HepG2 (cell line): ENCODE measurements around the gene SRSF1. TPM values are rescaled to one million over a fixed set of nuclear protein-coding genes. Genes with fewer than 3 reads are reported as not detected.

ENCODE experiments used
- ATM ChIP-seq: fragments of 450-650 bp; IDR thresholded peaks from 2 replicates; pipeline ENCODE4 v1.7.1; 2017; ENCODE audit warnings: mild to moderate bottlenecking, borderline replicate concordance
- CCAR2 ChIP-seq: fragments of 200-400 bp; formaldehyde crosslinking; optimal IDR thresholded peaks from 2 replicates; pipeline ENCODE3; 2018; ENCODE audit warnings: low read depth, mild to moderate bottlenecking, low read length, moderate library complexity
- FOSL2 ChIP-seq: sonication (generic); formaldehyde crosslinking; IDR thresholded peaks from 2 replicates; pipeline ENCODE4 v1.4.0; 2020; ENCODE audit warnings: missing genetic modification reagents
- JARID2 ChIP-seq: sonication (generic); formaldehyde crosslinking; IDR thresholded peaks from 2 replicates; pipeline ENCODE4 v1.8.1; 2023; ENCODE audit warnings: missing genetic modification reagents, inconsistent platforms; ENCODE audit not compliant: insufficient replicate concordance
- KDM1A ChIP-seq: IDR thresholded peaks from 2 replicates; pipeline ENCODE4 v1.6.1; 2016; ENCODE audit warnings: missing compliant biosample characterization
- MYNN ChIP-seq: sonication (generic); formaldehyde crosslinking; IDR thresholded peaks from 2 replicates; pipeline ENCODE4 v1.4.0; 2020; ENCODE audit warnings: mild to moderate bottlenecking, low read depth, missing genetic modification reagents
- PCBP2 ChIP-seq: fragments of 200-400 bp; formaldehyde crosslinking; optimal IDR thresholded peaks from 2 replicates; pipeline ENCODE3; 2018; ENCODE audit warnings: low read length, low read depth; ENCODE audit not compliant: poor library complexity, severe bottlenecking
- POLR2A ChIP-seq, 2 experiments: IDR thresholded peaks; 2 replicates each; pipeline ENCODE4 v1.6.1; 2011; ENCODE audit warnings: low read depth in 2 of 2, low read length in 2 of 2, mild to moderate bottlenecking in 1 of 2, moderate library complexity in 1 of 2; ENCODE audit not compliant: insufficient read depth in 1 of 2
- PTBP1 ChIP-seq: fragments of 200-400 bp; formaldehyde crosslinking; IDR thresholded peaks from 2 replicates; pipeline ENCODE4 v1.6.1; 2018; ENCODE audit warnings: low read length, low read depth; ENCODE audit not compliant: poor library complexity, severe bottlenecking
- SMAD3 ChIP-seq: sonication (generic); formaldehyde crosslinking; IDR thresholded peaks from 2 replicates; pipeline ENCODE4 v1.4.0; 2020; ENCODE audit warnings: missing genetic modification reagents
- SP5 ChIP-seq: IDR thresholded peaks from 2 replicates; pipeline ENCODE4 v1.6.1; 2016; ENCODE audit warnings: low read depth, borderline replicate concordance
- WIZ ChIP-seq: sonication (generic); formaldehyde crosslinking; IDR thresholded peaks from 2 replicates; pipeline ENCODE4 v1.5.1; 2020; ENCODE audit warnings: mild to moderate bottlenecking, missing genetic modification reagents
- ZMYM2 ChIP-seq: sonication (generic); formaldehyde crosslinking; IDR thresholded peaks from 2 replicates; pipeline ENCODE4 v1.8.0; 2022; ENCODE audit warnings: mild to moderate bottlenecking, missing genetic modification reagents
- ZNF30 ChIP-seq: sonication (generic); formaldehyde crosslinking; IDR thresholded peaks from 2 replicates; pipeline ENCODE4 v1.5.0; 2020; ENCODE audit warnings: mild to moderate bottlenecking, missing genetic modification reagents
- ZNF33B ChIP-seq: sonication (generic); formaldehyde crosslinking; IDR thresholded peaks from 2 replicates; pipeline ENCODE4 v1.5.1; 2020; ENCODE audit warnings: mild to moderate bottlenecking, missing genetic modification reagents
- ZNF564 ChIP-seq: sonication (generic); formaldehyde crosslinking; IDR thresholded peaks from 2 replicates; pipeline ENCODE4 v1.8.1; 2023; ENCODE audit warnings: mild to moderate bottlenecking, missing genetic modification reagents
- ZNF570 ChIP-seq: sonication (generic); formaldehyde crosslinking; IDR thresholded peaks from 2 replicates; pipeline ENCODE4 v1.4.0; 2020; ENCODE audit warnings: mild to moderate bottlenecking, missing genetic modification reagents, borderline replicate concordance
- polyA plus RNA-seq, 8 experiments: library from polyadenylated mRNA; depleted of rRNA in 3 of 8; stranded (reverse) in 7 of 8; unstranded in 1 of 8; fragments of >200 nt; fragmentation: Illumina TruSeq in 4 of 8; extraction: Trizol in 4 of 8; gene quantifications; 2 replicates each; pipeline versions ENCODE4 v1.2.1 to v1.2.3, GENCODE V29; 2011 to 2016; ENCODE audit warnings: low read depth in 4 of 8, missing spikeins in 1 of 8, mixed read lengths in 1 of 8; ENCODE audit not compliant: insufficient read depth in 1 of 8
- total RNA-seq, 5 experiments: library from RNA; depleted of rRNA; stranded (reverse); fragments of >200 nt; fragmentation: Illumina TruSeq; extraction: Trizol; gene quantifications; 2 replicates each; pipeline ENCODE4 v1.2.3, GENCODE V29; 2016; ENCODE audit warnings: low read depth in 1 of 5
- TF ChIP-seq, protein P1 (sequence below): sonication (generic); formaldehyde crosslinking; IDR thresholded peaks from 2 replicates; pipeline ENCODE4 v1.8.1; 2023; ENCODE audit warnings: missing genetic modification reagents, mild to moderate bottlenecking, borderline replicate concordance
- TF ChIP-seq, protein P2 (sequence below): IDR thresholded peaks from 2 replicates; pipeline ENCODE4 v1.6.1; 2016; ENCODE audit warnings: low read depth, control low read depth
- TF ChIP-seq, protein P3 (sequence below): sonication (generic); formaldehyde crosslinking; IDR thresholded peaks from 2 replicates; pipeline ENCODE4 v1.8.0; 2022; ENCODE audit warnings: missing genetic modification reagents, mild to moderate bottlenecking, inconsistent platforms, borderline replicate concordance
- TF ChIP-seq, protein P4 (sequence below): sonication (generic); formaldehyde crosslinking; IDR thresholded peaks from 2 replicates; pipeline ENCODE4 v1.8.0; 2022; ENCODE audit warnings: missing genetic modification reagents, mild to moderate bottlenecking, borderline replicate concordance
- TF ChIP-seq, protein P5 (sequence below): IDR thresholded peaks from 2 replicates; pipeline ENCODE4 v1.6.1; 2016; ENCODE audit warnings: missing biosample characterization, missing genetic modification reagents, low read depth
- TF ChIP-seq, protein P6 (sequence below): sonication (generic); formaldehyde crosslinking; IDR thresholded peaks from 2 replicates; pipeline ENCODE4 v1.8.1; 2023; ENCODE audit warnings: mild to moderate bottlenecking, missing genetic modification reagents

Gene SRSF1
- total and polyA plus RNA-seq, 2 of the 13 experiments (the other 11 are each of a cell fraction or from before 2014, with no cell fraction given) = 142 to 445 TPM

DNA sequence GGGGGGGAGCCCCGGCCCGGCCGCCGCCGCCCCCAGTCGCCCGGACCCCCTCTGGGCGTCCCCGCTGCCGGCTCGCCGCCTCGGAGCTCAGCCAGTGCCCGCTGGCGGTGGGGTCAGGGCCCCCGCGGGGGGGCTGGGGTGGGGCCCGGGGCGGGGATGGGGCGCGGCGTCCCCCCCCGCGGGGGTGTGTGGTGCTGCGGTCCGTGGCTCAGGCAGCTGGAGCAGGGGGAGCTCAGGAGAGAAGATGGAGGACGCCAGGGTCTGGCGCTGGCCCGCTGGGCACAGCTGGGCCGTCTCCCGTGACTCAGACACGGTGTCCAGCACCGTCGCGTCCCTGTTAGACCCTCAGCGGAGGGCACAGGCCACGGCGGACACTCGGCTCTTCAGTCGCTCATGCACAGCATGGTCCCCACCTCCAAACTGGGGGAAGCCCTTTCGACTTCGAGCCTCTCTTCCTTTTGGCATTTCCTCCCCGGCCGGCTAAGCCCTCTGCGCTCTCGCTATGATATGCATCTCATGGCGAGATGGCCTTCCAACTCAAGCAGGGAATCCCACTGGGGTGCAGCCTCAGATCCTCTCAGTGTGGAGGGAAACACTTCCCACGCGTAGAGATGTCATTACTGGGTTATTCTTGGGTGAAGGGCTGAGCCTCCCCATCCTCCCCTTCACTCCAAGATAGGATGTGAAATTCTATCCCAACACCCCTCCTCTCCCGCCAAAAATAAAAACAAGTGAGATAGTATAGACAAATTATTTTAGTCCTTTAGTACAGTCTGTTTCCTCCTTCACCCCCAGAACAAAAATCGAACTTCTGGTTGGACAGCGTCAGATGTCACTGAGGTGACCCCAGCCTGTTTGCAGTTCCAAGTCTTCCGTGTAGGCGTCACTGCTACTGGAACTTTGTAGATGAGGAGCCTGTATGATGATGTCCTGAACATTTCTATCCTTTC lies 18.5 kb downstream of the SRSF1 start (continued):
- TF ChIP-seq, protein P1, sequence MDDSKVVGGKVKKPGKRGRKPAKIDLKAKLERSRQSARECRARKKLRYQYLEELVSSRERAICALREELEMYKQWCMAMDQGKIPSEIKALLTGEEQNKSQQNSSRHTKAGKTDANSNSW (CRISPR knock-in tag) = no peak
- TF ChIP-seq, protein P2, sequence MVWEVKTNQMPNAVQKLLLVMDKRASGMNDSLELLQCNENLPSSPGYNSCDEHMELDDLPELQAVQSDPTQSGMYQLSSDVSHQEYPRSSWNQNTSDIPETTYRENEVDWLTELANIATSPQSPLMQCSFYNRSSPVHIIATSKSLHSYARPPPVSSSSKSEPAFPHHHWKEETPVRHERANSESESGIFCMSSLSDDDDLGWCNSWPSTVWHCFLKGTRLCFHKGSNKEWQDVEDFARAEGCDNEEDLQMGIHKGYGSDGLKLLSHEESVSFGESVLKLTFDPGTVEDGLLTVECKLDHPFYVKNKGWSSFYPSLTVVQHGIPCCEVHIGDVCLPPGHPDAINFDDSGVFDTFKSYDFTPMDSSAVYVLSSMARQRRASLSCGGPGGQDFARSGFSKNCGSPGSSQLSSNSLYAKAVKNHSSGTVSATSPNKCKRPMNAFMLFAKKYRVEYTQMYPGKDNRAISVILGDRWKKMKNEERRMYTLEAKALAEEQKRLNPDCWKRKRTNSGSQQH (CRISPR knock-in tag) = 0 out of 2 replicates have a peak, but pooled peaks have one; percentile 50
- TF ChIP-seq ZMYM2 (CRISPR knock-in tag) (no peak), CCAR2 (no peak), JARID2 (CRISPR knock-in tag) (no peak), ZNF564 (CRISPR knock-in tag) (0 out of 2 replicates have a peak, but pooled peaks have one; percentile 46), ZNF570 (CRISPR knock-in tag) (no peak), SMAD3 (CRISPR knock-in tag) (0 out of 2 replicates have a peak, but pooled peaks have one; percentile 16), MYNN (CRISPR knock-in tag) (no peak), SP5 (CRISPR knock-in tag) (no peak), FOSL2 (CRISPR knock-in tag) (peak; percentile 58; the same call in 1 of the 2 replicates), KDM1A (CRISPR knock-in tag) (no peak), ZNF33B (no peak), ATM (no peak), ZNF30 (CRISPR knock-in tag) (no peak), POLR2A (IDR thresholded peaks at IDR 0.05; ENCODE audit: insufficient read depth in 1 of 2, low read depth in 2 of 2, low read length in 2 of 2) (peak; percentile 82 to 89), PCBP2 (no peak), PTBP1 (no peak), WIZ (CRISPR knock-in tag) (0 out of 2 replicates have a peak, but pooled peaks have one; percentile 36)
- TF ChIP-seq, protein P3, sequence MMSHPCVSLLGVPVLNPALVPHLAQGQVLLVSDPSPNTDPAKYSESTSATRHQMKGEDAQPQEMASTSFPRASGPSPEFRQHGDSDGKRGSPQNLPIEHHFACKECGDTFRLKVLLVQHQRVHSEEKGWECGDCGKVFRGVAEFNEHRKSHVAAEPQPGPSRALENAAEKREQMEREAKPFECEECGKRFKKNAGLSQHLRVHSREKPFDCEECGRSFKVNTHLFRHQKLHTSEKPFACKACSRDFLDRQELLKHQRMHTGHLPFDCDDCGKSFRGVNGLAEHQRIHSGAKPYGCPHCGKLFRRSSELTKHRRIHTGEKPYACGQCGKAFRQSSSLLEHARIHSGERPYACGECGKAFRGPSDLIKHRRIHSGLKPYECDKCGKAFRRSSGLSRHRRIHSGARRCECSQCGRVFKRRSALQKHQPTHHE (CRISPR knock-in tag) = no peak; the same call in 1 of the 2 replicates
- TF ChIP-seq, protein P4, sequence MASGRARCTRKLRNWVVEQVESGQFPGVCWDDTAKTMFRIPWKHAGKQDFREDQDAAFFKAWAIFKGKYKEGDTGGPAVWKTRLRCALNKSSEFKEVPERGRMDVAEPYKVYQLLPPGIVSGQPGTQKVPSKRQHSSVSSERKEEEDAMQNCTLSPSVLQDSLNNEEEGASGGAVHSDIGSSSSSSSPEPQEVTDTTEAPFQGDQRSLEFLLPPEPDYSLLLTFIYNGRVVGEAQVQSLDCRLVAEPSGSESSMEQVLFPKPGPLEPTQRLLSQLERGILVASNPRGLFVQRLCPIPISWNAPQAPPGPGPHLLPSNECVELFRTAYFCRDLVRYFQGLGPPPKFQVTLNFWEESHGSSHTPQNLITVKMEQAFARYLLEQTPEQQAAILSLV (CRISPR knock-in tag) = peak; percentile 86; the same call in 1 of the 2 replicates
- TF ChIP-seq, protein P5, sequence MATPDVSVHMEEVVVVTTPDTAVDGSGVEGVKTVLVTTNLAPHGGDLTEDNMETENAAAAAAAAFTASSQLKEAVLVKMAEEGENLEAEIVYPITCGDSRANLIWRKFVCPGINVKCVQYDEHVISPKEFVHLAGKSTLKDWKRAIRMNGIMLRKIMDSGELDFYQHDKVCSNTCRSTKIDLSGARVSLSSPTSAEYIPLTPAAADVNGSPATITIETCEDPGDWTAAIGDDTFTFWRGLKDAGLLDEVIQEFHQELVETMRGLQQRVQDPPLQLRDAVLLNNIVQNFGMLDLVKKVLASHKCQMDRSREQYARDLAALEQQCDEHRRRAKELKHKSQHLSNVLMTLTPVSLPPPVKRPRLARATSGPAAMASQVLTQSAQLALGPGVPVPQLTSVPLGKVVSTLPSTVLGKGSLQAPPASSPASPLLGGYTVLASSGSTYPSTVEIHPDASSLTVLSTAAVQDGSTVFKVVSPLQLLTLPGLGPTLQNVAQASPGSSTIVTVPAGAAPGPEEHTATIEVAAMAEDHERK (CRISPR knock-in tag) = no peak
- TF ChIP-seq, protein P6, sequence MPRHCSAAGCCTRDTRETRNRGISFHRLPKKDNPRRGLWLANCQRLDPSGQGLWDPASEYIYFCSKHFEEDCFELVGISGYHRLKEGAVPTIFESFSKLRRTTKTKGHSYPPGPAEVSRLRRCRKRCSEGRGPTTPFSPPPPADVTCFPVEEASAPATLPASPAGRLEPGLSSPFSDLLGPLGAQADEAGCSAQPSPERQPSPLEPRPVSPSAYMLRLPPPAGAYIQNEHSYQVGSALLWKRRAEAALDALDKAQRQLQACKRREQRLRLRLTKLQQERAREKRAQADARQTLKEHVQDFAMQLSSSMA (CRISPR knock-in tag) = peak; percentile 50; the same call in 1 of the 2 replicates
